Mesenchymal stem cell (in vitro differentiated cells and primary cell): ENCODE data around the gene C1orf167.

ENCODE experiments used
- DNase-seq: peaks from one replicate; pipeline ENCODE4 v3.0.0-alpha.2; 2013
- H2AFZ ChIP-seq: one replicate; pipeline ENCODE4 v1.6.1; 2013; ENCODE audit warnings: low read depth, mild to moderate bottlenecking, control low read depth, inconsistent platforms, low read length, moderate library complexity
- H2AK5ac ChIP-seq: 2 replicates; pipeline ENCODE4 v1.6.1; 2013; ENCODE audit warnings: low read length, moderate library complexity, mild to moderate bottlenecking, inconsistent platforms; ENCODE audit not compliant: severe bottlenecking
- H2BK120ac ChIP-seq: one replicate; pipeline ENCODE4 v1.6.1; 2013; ENCODE audit warnings: low read depth, mild to moderate bottlenecking, inconsistent platforms, low read length, moderate library complexity
- H2BK12ac ChIP-seq, 2 experiments: one replicate each; pipeline ENCODE4 v1.6.1; 2013; ENCODE audit warnings: inconsistent platforms in 2 of 2, low read length in 2 of 2, mild to moderate bottlenecking in 2 of 2, moderate library complexity in 2 of 2, control low read depth in 1 of 2
- H2BK15ac ChIP-seq: one replicate; pipeline ENCODE4 v1.6.1; 2013; ENCODE audit warnings: mild to moderate bottlenecking, low read depth, inconsistent platforms; ENCODE audit not compliant: poor library complexity, severe bottlenecking
- H2BK5ac ChIP-seq: 2 replicates; pipeline ENCODE4 v1.6.1; 2013; ENCODE audit warnings: low read depth, mild to moderate bottlenecking, low read length, control low read depth, inconsistent platforms; ENCODE audit not compliant: poor library complexity, severe bottlenecking
- H3K14ac ChIP-seq, 2 experiments: one replicate each; pipeline ENCODE4 v1.6.1; 2013; ENCODE audit warnings: inconsistent platforms in 2 of 2, low read length in 2 of 2, control low read depth in 1 of 2, mild to moderate bottlenecking in 1 of 2, moderate library complexity in 1 of 2
- H3K18ac ChIP-seq, 2 experiments: one replicate each; pipeline ENCODE4 v1.6.1; 2013; ENCODE audit warnings: inconsistent platforms in 2 of 2, low read length in 2 of 2, control low read depth in 1 of 2, low read depth in 1 of 2, mild to moderate bottlenecking in 1 of 2
- H3K23ac ChIP-seq, 2 experiments: one replicate each; pipeline ENCODE4 v1.6.1; 2013; ENCODE audit warnings: inconsistent platforms in 2 of 2, low read length in 2 of 2, mild to moderate bottlenecking in 2 of 2, moderate library complexity in 2 of 2, control low read depth in 1 of 2
- H3K27ac ChIP-seq: 2 replicates; pipeline ENCODE4 v1.5.1; 2013; ENCODE audit warnings: mild to moderate bottlenecking, moderate library complexity, low read length, control low read depth, inconsistent platforms; ENCODE audit not compliant: poor library complexity, severe bottlenecking
- H3K27me3 ChIP-seq, 2 experiments: 2 replicates each; pipeline versions ENCODE4 v1.6.1 to v1.7.0; 2013; ENCODE audit warnings: low read length in 2 of 2, mild to moderate bottlenecking in 2 of 2, moderate library complexity in 2 of 2, control low read depth in 1 of 2, inconsistent platforms in 1 of 2; ENCODE audit not compliant: control insufficient read depth in 1 of 2, insufficient read depth in 1 of 2
- H3K36me3 ChIP-seq, 2 experiments: 2 replicates each; pipeline versions ENCODE4 v1.6.1 to v1.7.0; 2013; ENCODE audit warnings: low read length in 2 of 2, control low read depth in 1 of 2, inconsistent platforms in 1 of 2, low read depth in 1 of 2, mild to moderate bottlenecking in 1 of 2; ENCODE audit not compliant: insufficient read depth in 2 of 2, control insufficient read depth in 1 of 2
- H3K4ac ChIP-seq, 2 experiments: one replicate each; pipeline ENCODE4 v1.6.1; 2013; ENCODE audit warnings: inconsistent platforms in 2 of 2, low read length in 2 of 2, mild to moderate bottlenecking in 2 of 2, moderate library complexity in 2 of 2, control low read depth in 1 of 2, low read depth in 1 of 2
- H3K4me1 ChIP-seq: 2 replicates; pipeline ENCODE4 v1.6.1; 2013; ENCODE audit warnings: low read depth, low read length, control low read depth; ENCODE audit not compliant: control insufficient read depth, insufficient read depth
- H3K4me2 ChIP-seq: 2 replicates; pipeline ENCODE4 v1.6.1; 2013; ENCODE audit warnings: low read length, mild to moderate bottlenecking, inconsistent platforms; ENCODE audit not compliant: poor library complexity, severe bottlenecking
- H3K4me3 ChIP-seq, 2 experiments: 2 replicates each; pipeline versions ENCODE4 v1.5.1 to v1.7.0; 2013; ENCODE audit warnings: low read length in 2 of 2, mild to moderate bottlenecking in 2 of 2, control low read depth in 1 of 2, low read depth in 1 of 2; ENCODE audit not compliant: insufficient read depth in 1 of 2
- H3K79me1 ChIP-seq: replicated peaks from 2 replicates; pipeline ENCODE4 v1.6.1; 2013; ENCODE audit warnings: mild to moderate bottlenecking, control low read depth, low read length, inconsistent platforms; ENCODE audit not compliant: poor library complexity, severe bottlenecking
- H3K9ac ChIP-seq: 2 replicates; pipeline ENCODE4 v1.7.0; 2013; ENCODE audit warnings: mild to moderate bottlenecking, low read length, moderate library complexity
- H3K9me3 ChIP-seq: 2 replicates; pipeline ENCODE4 v1.7.0; 2013; ENCODE audit warnings: mild to moderate bottlenecking, low read length; ENCODE audit not compliant: control insufficient read depth
- H4K8ac ChIP-seq: one replicate; pipeline ENCODE4 v1.6.1; 2013; ENCODE audit warnings: inconsistent platforms, mild to moderate bottlenecking, low read length, moderate library complexity
- H4K91ac ChIP-seq: one replicate; pipeline ENCODE4 v1.6.1; 2013; ENCODE audit warnings: mild to moderate bottlenecking, low read length, inconsistent platforms
- WGBS: methylation state at CpG from one replicate; pipeline ENCODE4 v1.1.7; 2013; ENCODE audit warnings: mixed read lengths; 5-methylcytosine and 5-hydroxymethylcytosine counted together

Gene C1orf167

DNA sequence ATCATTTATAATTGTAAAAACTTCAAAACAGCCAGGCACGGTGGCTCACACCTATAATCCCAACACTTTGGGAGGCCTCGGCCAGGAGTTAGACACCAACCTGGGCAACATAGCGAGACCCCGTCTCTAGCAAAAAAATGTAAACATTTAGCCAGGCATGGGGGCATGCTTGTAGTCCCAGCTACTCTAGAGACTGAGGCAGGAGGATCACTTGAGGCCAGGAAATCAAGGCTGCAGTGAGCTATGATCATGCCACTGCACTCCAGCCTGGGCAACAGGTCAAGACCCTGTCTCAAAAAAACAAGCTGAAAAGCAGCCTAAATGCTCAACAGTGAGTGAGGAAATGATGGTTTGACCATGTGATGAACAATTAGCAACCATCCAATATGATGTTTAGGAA is 7.3 kb downstream of the C1orf167 start:
- Histone ChIP-seq H3K27ac (no peak overlapping the region), H2BK15ac (no peak overlapping the region), H2AK5ac (no peak overlapping the region), H4K8ac (no peak overlapping the region), H3K14ac (no peak overlapping the region), H3K4me3 (no peak overlapping the region), H2AFZ (no peak overlapping the region), H3K36me3 (no peaks in the 10 kb centered on the region), H3K27me3 (peaks cover 15 to 25% of the 10 kb centered on the region in 2 experiments), H3K4me1 (no peaks in the 10 kb centered on the region), H3K9ac (no peak overlapping the region), H3K79me1 (no peaks in the 10 kb centered on the region), H3K23ac (no peak overlapping the region), H2BK12ac (no peak overlapping the region), H3K4ac (no peak overlapping the region), H3K4me2 (no peak overlapping the region), H3K18ac (no peak overlapping the region), H2BK120ac (no peak overlapping the region), H4K91ac (no peak overlapping the region), H3K9me3 (no peaks in the 10 kb centered on the region), H2BK5ac (no peak overlapping the region)
- no peak for DNase-seq
- WGBS, result 86% methylated on average over 4 of the region's 4 CpGs

DNA sequence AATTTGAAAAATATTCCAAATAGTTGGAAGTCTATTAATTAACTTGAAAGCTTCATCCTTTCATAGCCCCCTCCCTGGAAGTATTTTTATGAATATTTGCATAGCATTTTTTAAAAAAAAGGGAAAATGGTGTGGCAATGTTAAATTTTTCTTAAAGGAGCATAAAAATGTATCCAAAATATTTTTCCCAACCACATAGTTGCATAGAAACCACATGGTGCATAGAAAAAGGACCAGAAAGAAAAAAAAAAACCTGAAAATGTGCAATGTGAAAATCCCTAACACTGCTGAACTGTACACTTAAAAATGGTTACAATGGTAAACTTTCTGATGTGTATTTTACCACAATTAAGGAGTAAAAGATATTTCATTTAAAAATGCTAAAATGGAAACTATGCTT is 8.0 kb downstream of the C1orf167 start:
- Histone ChIP-seq H2AK5ac (no peak overlapping the region), H3K23ac (no peak overlapping the region), H4K8ac (no peak overlapping the region), H3K4me3 (no peak overlapping the region), H2BK5ac (no peak overlapping the region), H3K4me2 (no peak overlapping the region), H3K79me1 (no peaks in the 10 kb centered on the region), H3K4ac (no peak overlapping the region), H2BK12ac (no peak overlapping the region), H3K4me1 (no peaks in the 10 kb centered on the region), H3K9ac (no peak overlapping the region), H3K27me3 (peaks cover 15 to 29% of the 10 kb centered on the region in 2 experiments), H2AFZ (no peak overlapping the region), H2BK15ac (no peak overlapping the region), H3K18ac (no peak overlapping the region), H3K27ac (no peak overlapping the region), H3K36me3 (no peaks in the 10 kb centered on the region), H2BK120ac (no peak overlapping the region), H3K14ac (no peak overlapping the region), H4K91ac (no peak overlapping the region), H3K9me3 (no peaks in the 10 kb centered on the region)
- no peak for DNase-seq

DNA sequence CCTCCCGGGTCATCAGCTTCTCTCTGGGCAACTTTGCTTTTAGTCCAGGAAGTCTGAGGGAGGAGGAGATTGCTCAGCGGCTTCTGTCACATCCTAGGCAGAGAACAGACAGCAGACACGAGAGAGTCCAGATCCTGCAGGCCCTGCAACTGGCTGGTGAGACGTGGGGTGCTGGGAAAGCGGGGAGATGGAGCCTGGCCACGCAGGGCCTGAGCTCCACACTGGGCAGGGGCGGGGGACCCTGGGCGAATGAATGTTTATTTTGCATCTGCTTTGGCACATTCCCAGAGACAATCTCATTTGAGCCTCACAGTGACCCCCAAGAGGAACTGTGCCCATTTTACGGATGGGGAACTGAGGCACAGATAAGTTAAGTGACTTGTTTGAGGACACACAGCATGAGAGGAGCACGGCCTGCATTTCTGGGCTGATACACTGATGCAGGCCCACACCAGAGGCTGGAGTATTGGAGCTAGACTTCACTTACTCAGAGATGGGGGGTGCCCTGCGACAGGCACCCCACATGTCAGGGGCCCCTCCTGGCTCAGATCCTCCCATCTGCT is 9.6 kb downstream of the C1orf167 start:
- no peak overlapping the region for H2BK120ac ChIP-seq
- H3K4me1 ChIP-seq, result no peaks in the 10 kb centered on the region
- no peak overlapping the region for H4K91ac ChIP-seq
- H3K9ac ChIP-seq, result no peak overlapping the region
- DNase-seq, result no peak
- H3K27me3 ChIP-seq, result peaks cover 12 to 25% of the 10 kb centered on the region in 2 experiments
- no peak overlapping the region for H3K4ac ChIP-seq
- H2AK5ac ChIP-seq, result no peak overlapping the region
- 69% methylated on average over 11 of the region's 11 CpGs for WGBS
- no peak overlapping the region for H3K27ac ChIP-seq
- no peak overlapping the region for H3K4me2 ChIP-seq
- no peaks in the 10 kb centered on the region for H3K79me1 ChIP-seq
- H4K8ac ChIP-seq, result no peak overlapping the region
- H3K9me3 ChIP-seq, result no peaks in the 10 kb centered on the region
- no peak overlapping the region for H2BK5ac ChIP-seq
- H2AFZ ChIP-seq, result no peak overlapping the region
- no peaks in the 10 kb centered on the region for H3K36me3 ChIP-seq
- H3K23ac ChIP-seq, result no peak overlapping the region
- no peak overlapping the region for H2BK15ac ChIP-seq
- no peak overlapping the region for H3K4me3 ChIP-seq
- no peak overlapping the region for H2BK12ac ChIP-seq
- H3K14ac ChIP-seq, result no peak overlapping the region
- H3K18ac ChIP-seq, result no peak overlapping the region

- Histone ChIP-seq H4K8ac (no peak overlapping the region), H3K14ac (no peak overlapping the region), H3K4me3 (no peak overlapping the region), H2BK15ac (no peak overlapping the region), H3K27ac (no peak overlapping the region), H2BK12ac (no peak overlapping the region), H3K4me2 (no peak overlapping the region), H3K9ac (no peak overlapping the region), H3K4me1 (no peaks in the 10 kb centered on the region), H2BK120ac (no peak overlapping the region), H3K27me3 (peaks cover 3 to 16% of the 10 kb centered on the region in 2 experiments), H3K36me3 (no peaks in the 10 kb centered on the region), H3K4ac (no peak overlapping the region), H4K91ac (peak overlapping the region; percentile 58), H2BK5ac (no peak overlapping the region), H3K79me1 (no peaks in the 10 kb centered on the region), H3K23ac (no peak overlapping the region), H3K9me3 (no peaks in the 10 kb centered on the region), H2AFZ (no peak overlapping the region), H3K18ac (no peak overlapping the region), H2AK5ac (no peak overlapping the region)
- WGBS, result 80% methylated on average over 4 of the region's 5 CpGs
- DNase-seq, result no peak
Measured at GRCh38 chr1:11772458-11772857, 10.5 kb downstream of the C1orf167 start.
